NCI-H345 treated with DMSO at 0.1 percent for 48 hours (cell line): ENCODE measurements around the gene FRMPD4.

Experiments
- DNase-seq: peaks from one replicate; lab custom pipeline; 2025; ENCODE audit not compliant: unreplicated experiment; lab: John Stamatoyannopoulos, UW

FRMPD4 gene

DNA sequence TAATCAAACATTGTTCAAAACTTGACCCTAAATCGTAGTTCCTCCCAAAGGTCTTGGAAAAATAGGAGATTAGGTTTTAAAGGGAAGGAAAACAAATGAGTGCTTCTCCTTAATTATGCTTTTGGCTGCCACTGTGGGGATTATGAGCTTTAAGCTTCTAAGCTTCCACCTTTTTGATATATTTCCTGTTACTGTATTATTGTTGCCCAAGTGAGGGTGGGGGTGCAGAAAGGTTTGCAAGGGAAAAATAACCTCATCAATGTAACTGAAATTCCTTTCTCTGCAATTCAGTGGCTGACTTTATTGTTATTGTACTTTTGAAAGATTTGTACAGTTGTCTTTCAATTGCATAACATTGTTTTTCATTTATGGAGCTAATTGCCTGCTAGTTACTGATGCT lies 285.1 kb downstream of the FRMPD4 start:
- DNase-seq: no peak

GRCh38 chrX:12425496-12425895 lies 287.2 kb downstream of the FRMPD4 start:
- DNase-seq: no peak

- no peak for DNase-seq
These were observed 288.1 kb downstream of the FRMPD4 start for GRCh38 chrX:12426420-12426819.

DNA sequence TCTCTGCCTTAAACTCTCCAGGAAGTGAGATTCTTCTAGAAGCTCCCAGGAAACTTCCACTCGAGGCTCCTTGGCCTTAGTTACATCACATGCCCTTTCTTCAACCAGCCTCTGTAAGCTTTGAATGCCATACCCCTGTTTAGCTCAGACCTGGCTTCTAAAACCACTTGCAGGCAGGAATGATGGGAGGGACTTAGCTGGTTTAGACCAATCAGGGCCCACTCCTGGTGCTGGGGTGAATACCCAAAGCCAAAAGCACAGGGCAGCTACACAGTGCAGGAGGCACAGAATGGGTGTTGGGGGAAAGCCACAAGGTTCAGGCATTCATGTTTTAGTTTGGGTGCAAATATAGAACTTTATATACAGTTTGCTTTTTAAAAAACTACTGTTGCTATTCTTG lies 296.2 kb downstream of the FRMPD4 start:
- no peak for DNase-seq

- DNase-seq: no peak
These were observed 301.1 kb downstream of the FRMPD4 start for GRCh38 chrX:12439416-12439815.

- DNase-seq: no peak
These were observed 302.0 kb downstream of the FRMPD4 start for GRCh38 chrX:12440246-12440645.

DNA sequence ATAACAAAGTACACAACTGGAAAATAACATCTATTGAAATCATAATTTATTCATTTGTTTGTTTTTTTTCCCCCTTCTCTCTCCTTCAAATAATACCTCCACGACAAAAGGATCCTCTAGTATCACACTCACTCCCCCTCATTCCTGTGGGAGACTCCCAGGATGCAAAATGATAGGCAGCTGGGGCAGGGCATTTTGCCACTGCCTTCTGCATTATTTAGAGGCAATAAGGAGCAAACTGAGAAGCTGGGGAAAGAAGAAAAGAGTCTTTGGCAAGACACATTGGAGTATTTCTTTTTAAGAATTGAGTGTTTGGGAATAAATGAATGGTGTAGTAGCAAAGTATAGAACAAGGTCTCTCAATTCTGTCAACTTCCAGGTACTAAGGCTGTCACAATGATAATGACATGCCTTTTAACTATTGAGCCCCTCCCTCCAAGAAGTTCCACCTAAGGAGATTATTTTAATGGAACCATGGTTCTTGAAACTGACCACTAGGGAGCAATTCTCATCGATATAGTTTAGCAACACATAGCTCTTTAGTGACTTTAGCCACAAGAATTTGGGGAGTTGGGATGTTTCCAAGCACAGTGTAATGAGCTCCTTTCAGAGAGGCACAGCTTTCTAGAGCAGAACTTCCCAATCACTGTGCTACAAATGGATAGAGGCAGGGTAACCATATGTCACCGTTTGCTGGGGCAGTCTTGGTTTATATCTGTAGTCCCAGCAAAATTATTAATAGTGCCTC lies 303.3 kb downstream of the FRMPD4 start:
- no peak for DNase-seq

DNA sequence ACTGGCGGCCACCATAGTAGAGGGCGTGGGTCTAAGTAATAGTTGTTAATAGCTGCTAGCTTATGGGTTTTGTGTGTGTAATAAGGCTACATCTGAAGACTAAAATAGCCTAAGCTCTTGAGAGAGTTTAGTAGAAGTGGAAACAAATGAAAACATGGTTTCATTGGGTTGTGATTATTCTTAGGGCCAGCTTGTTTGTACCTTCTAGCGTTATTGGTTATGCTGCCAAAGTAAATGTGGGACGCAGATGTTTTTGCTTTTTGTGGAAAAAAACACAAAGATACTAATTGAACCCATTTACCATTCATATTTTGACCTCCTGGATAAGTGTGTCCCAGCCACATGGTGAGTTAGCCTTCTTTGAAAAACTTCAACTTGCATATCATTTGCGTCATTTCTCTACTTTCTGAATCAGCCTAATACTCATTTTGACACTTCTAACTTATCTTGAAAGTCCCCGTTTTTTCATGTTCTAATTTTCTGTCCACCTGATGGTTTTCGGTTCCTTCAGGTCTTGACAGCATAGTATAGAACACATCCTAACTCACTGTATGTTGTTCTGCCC lies 305.3 kb downstream of the FRMPD4 start:
- DNase-seq: no peak

- no peak for DNase-seq
These were observed 308.2 kb downstream of the FRMPD4 start for GRCh38 chrX:12446342-12447075.

- no peak for DNase-seq
These were observed 309.3 kb downstream of the FRMPD4 start for GRCh38 chrX:12447448-12448064.

GRCh38 chrX:12452268-12452667 lies 314.0 kb downstream of the FRMPD4 start:
- no peak for DNase-seq

DNA sequence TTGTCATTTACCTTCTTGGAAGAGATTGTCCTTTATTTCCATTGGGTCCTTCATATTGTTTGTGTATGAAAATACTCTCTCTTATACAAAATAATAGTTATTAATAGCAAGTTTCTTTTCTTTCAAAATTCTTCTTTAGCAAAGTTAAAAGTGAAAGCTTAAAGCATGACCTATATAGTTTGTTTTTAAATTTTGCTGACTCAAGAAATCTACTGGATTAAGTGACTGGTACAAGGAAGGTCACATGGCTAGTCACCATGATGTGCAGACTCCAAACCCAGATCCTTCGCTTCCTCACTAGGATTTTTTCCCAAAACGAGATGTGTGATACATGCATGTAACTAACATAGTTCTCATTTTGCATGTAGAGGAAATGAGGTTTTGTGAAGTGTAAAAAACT lies 322.7 kb downstream of the FRMPD4 start:
- DNase-seq: no peak

GRCh38 chrX:12463052-12463451 lies 324.8 kb downstream of the FRMPD4 start:
- no peak for DNase-seq

DNA sequence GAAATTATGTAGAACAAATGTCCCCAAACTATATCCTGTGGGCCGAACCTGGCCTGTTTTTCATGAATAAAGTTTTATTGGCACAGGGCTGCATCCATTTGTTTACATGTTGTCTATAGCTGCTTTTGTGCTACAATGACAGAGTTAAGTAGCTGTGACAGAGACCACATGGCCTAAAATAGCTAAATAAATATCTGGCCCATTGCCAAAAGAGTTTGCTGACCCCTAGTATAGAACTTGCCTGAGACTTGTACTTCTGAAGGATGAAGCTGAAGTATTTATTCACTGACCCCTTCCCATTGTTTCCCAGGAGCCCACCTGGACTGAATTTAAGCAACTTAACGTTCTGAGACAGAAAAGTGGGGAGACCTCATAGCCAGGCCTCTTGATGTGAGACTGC lies 325.6 kb downstream of the FRMPD4 start:
- no peak for DNase-seq

DNA sequence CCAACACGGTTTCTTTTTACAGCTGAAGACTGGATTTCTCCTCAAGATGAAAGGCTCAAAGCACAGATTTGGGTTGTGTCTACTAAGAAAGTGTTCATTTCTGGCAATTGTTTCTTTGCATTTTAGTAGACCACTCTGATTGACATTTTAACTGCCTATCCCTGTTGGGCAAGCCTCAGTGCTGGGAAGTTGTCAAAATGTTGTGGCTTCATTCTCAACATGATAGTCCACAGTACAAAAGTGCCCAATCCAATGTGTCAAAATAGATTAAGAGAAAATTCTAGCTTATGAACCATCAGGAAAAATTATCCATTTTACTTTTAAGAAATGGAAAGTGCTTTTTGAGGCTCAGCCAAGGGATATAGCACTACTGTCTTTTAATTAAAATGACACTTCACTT lies 329.0 kb downstream of the FRMPD4 start:
- no peak for DNase-seq

- no peak for DNase-seq
These were observed 331.0 kb downstream of the FRMPD4 start for GRCh38 chrX:12469296-12469695.

DNA sequence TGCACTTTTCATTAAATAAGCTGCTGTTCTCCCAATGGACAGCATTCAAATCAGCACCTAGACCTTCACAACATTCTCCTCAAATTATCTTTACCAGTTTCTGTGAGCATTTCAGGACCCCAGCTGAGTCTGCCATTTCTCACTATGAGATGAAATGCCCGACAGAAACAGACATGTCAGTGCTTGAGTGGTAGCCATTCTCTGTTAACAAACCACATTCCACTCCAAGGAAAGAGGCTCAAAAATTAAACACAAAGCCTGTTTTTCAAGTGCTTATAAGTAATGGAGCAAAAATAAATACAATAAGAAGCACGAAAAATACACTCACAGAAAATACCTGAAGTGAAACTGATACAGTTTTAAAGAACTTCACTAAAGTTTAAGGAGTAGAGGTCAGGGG lies 332.8 kb downstream of the FRMPD4 start:
- DNase-seq: no peak

DNA sequence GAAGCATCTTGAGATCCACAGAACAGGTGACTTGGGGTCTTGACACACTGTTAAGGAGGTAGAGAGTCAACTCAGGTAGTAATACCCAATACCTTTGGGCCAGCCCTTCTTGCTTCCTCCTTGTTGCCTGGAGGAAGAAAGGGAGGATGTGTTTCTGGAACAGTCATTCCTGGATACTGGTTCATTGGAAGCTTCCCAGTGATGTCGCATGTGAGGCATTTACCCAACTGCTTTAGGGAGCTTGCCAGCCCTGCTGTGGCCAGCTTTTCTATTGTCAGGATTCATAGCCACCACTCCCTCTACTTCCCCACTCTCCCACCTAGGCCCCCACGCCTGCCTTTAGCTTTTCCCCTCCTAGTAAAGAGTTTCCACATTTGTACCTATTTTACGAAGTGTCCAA lies 342.7 kb downstream of the FRMPD4 start:
- no peak for DNase-seq

GRCh38 chrX:12488220-12488619 lies 349.9 kb downstream of the FRMPD4 start:
- no peak for DNase-seq

DNA sequence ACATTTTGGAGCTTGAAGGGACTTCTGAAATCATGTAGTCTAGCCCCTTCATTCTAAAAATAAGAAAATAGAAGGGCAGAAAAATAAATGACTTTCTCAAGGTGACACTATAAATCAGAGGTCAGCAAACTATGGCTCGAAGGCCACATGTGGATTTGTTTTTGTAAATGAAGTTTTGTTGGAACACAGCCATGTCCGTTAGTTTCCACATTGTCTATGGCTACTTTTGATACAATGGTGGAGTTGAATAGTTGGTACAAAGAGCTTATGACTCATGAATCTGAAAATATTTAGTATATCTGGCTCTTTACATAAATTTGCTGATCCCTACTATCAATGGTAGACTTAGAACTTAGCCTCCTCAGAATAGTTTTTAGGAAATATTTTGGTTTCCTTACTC lies 350.5 kb downstream of the FRMPD4 start:
- no peak for DNase-seq

GRCh38 chrX:12489341-12489740 lies 351.1 kb downstream of the FRMPD4 start:
- no peak for DNase-seq
